K562 (cell line): ENCODE results near the gene VRK1. TPM values are rescaled to one million over a fixed set of nuclear protein-coding genes. Genes with fewer than 3 reads are reported as not detected.
A peak's percentile ranks its signal among the peaks of the same experiment; 100 is the strongest.

Experiments used
- ARID3A ChIP-seq: IDR thresholded peaks from 2 replicates; pipeline ENCODE4 v1.6.1; 2012; ENCODE audit warnings: low read depth, low read length, improper control_type of control experiment, borderline replicate concordance
- COPS2 ChIP-seq: fragments of 450-650 bp; conservative IDR thresholded peaks from 2 replicates; pipeline ENCODE4 v1.6.1; 2016; ENCODE audit warnings: mild to moderate bottlenecking, moderate library complexity
- CTCF ChIP-seq, 3 experiments: IDR thresholded peaks in 2 of 3; conservative IDR thresholded peaks in 1 of 3; 2 replicates each; pipeline ENCODE4 v1.5.1; 2011 to 2012; ENCODE audit warnings: low read length in 3 of 3, mild to moderate bottlenecking in 3 of 3, control low read depth in 2 of 3, improper control_type of control experiment in 1 of 3, inconsistent platforms in 1 of 3, low read depth in 1 of 3, mixed read lengths in 1 of 3, moderate library complexity in 1 of 3; ENCODE audit not compliant: insufficient read depth in 2 of 3
- MTA3 ChIP-seq: fragments of 450-650 bp; formaldehyde crosslinking; IDR thresholded peaks from 2 replicates; pipeline ENCODE4 v1.6.1; 2017; ENCODE audit warnings: mild to moderate bottlenecking, borderline replicate concordance
- NFE2 ChIP-seq: IDR thresholded peaks from 2 replicates; pipeline ENCODE4 v1.6.1; 2014; ENCODE audit warnings: antibody characterized with exemption, low read depth
- PCBP2 ChIP-seq: fragments of 200-400 bp; formaldehyde crosslinking; IDR thresholded peaks from 2 replicates; pipeline ENCODE4 v1.6.1; 2018; ENCODE audit warnings: low read length, low read depth, mild to moderate bottlenecking, moderate library complexity; ENCODE audit not compliant: poor library complexity, severe bottlenecking
- RB1 ChIP-seq: fragments of 450-650 bp; IDR thresholded peaks from 2 replicates; pipeline ENCODE4 v1.6.1; 2017; ENCODE audit warnings: low read depth, mild to moderate bottlenecking
- SOX6 ChIP-seq: fragments of 450-650 bp; IDR thresholded peaks from 2 replicates; pipeline ENCODE4 v1.6.1; 2014; ENCODE audit warnings: mild to moderate bottlenecking
- SP2 ChIP-seq: IDR thresholded peaks from 2 replicates; pipeline ENCODE4 v1.6.1; 2011; ENCODE audit warnings: mild to moderate bottlenecking, low read depth, low read length, moderate library complexity; ENCODE audit not compliant: poor library complexity, severe bottlenecking; ENCODE audit errors: extremely low read depth
- SRF ChIP-seq, 2 experiments: fragments of 250-450, 450-650 bp in 1 of 2; sonication (Bioruptor Pico) in 1 of 2; sonication (generic) in 1 of 2; formaldehyde crosslinking; IDR thresholded peaks; 2 replicates each; pipeline versions ENCODE4 v1.5.0 to v1.5.1; 2020 to 2022; ENCODE audit warnings: mild to moderate bottlenecking in 1 of 2, missing genetic modification reagents in 1 of 2
- STAT5A ChIP-seq: IDR thresholded peaks from 2 replicates; pipeline ENCODE4 v1.6.1; 2012; ENCODE audit warnings: low read length, inconsistent platforms, borderline replicate concordance
- ZBTB11 ChIP-seq, 3 experiments: fragments of 200-800 bp in 1 of 3; fragments of 250-450 bp in 1 of 3; fragments of 450-650 bp in 1 of 3; sonication (Bioruptor Pico) in 1 of 3; sonication (Bioruptor generic) in 1 of 3; formaldehyde crosslinking in 1 of 3; IDR thresholded peaks; 2 replicates each; pipeline versions ENCODE4 v1.6.1 to v1.8.0; 2016 to 2022; ENCODE audit warnings: mild to moderate bottlenecking in 2 of 3, missing genetic modification characterization in 2 of 3, missing compliant biosample characterization in 1 of 3, moderate library complexity in 1 of 3
- ZNF224 ChIP-seq: sonication (generic); formaldehyde crosslinking; IDR thresholded peaks from 2 replicates; pipeline ENCODE4 v1.8.0; 2022; ENCODE audit warnings: mild to moderate bottlenecking, missing genetic modification reagents
- ZNF41 ChIP-seq: fragments of 250-450 bp; sonication (Bioruptor Pico); conservative IDR thresholded peaks from 2 replicates; pipeline ENCODE4 v1.4.0; 2020; ENCODE audit warnings: mild to moderate bottlenecking
- ZNF584 ChIP-seq: fragments of 200-800 bp; sonication (Bioruptor generic); IDR thresholded peaks from 2 replicates; pipeline ENCODE4 v1.6.1; 2016; ENCODE audit warnings: low read depth, mild to moderate bottlenecking, missing genetic modification characterization, missing compliant biosample characterization
- ZNF707 ChIP-seq: fragments of 250-450 bp; sonication (Bioruptor Pico); conservative IDR thresholded peaks from 2 replicates; pipeline ENCODE4 v1.8.0; 2022; ENCODE audit warnings: inconsistent platforms, mild to moderate bottlenecking, moderate library complexity
- ZNF780A ChIP-seq: fragments of 250-450 bp; sonication (Bioruptor Pico); IDR thresholded peaks from 2 replicates; pipeline ENCODE4 v1.5.0; 2021; ENCODE audit warnings: mild to moderate bottlenecking
- polyA plus RNA-seq, 8 experiments: library from polyadenylated mRNA; depleted of rRNA in 4 of 8; stranded (reverse) in 5 of 8; unstranded in 3 of 8; fragments of >200 nt; fragmentation: Nextera tagmentation in 2 of 8; fragmentation: Illumina TruSeq in 1 of 8; extraction: Ambion mirVana in 2 of 8; extraction: Trizol in 1 of 8; gene quantifications; 2 replicates each; pipeline versions ENCODE4 v1.2.1 to v1.2.3, GENCODE V29; 2011 to 2014; ENCODE audit warnings: inconsistent platforms in 1 of 8, missing spikeins in 1 of 8
- total RNA-seq, 7 experiments: library from RNA; depleted of rRNA in 6 of 7; stranded (reverse); fragments of >200 nt in 6 of 7; fragmentation: Illumina TruSeq in 2 of 7; extraction: Trizol in 2 of 7; gene quantifications; 2 replicates each; pipeline versions ENCODE4 v1.2.1 to v1.2.3, GENCODE V29; 2011 to 2021; ENCODE audit warnings: low replicate concordance in 1 of 7
- TF ChIP-seq, protein P1 (sequence below), 2 experiments: fragments of 250-450 bp in 1 of 2; fragments of 450-650 bp in 1 of 2; sonication (Bioruptor Pico) in 1 of 2; IDR thresholded peaks; 2 replicates each; pipeline versions ENCODE4 v1.6.1 to v1.8.0; 2016 to 2021; ENCODE audit warnings: mild to moderate bottlenecking in 2 of 2, moderate library complexity in 2 of 2, missing compliant biosample characterization in 1 of 2, missing genetic modification characterization in 1 of 2
- TF ChIP-seq, protein P2 (sequence below): fragments of 450-650 bp; IDR thresholded peaks from 2 replicates; pipeline ENCODE4 v1.6.1; 2016; ENCODE audit warnings: missing biosample characterization, missing genetic modification characterization

VRK1 gene
- total and polyA plus RNA-seq, 9 of the 15 experiments (the other 6 are each of a cell fraction or from before 2014, with no cell fraction given), result 83.6 to 177 (median 116) TPM

- TF ChIP-seq ARID3A (0 out of 2 replicates have a peak, but pooled peaks have one; percentile 18), ZBTB11 (CRISPR knock-in tag; IDR thresholded peaks at IDR 0.05) (no peak; a peak in 1 of 6 replicates), CTCF (IDR thresholded peaks at IDR 0.05 in 2 of 3, conservative IDR thresholded peaks at IDR 0.05 in 1 of 3; ENCODE audit: insufficient read depth in 2 of 3, low read depth in 1 of 3, low read length in 3 of 3) (no peak), ZNF780A (CRISPR knock-in tag) (no peak), SOX6 (peak; percentile 51), ZNF707 (no peak), NFE2 (peak; percentile 57; the same call in 1 of the 2 replicates), SP2 (no peak), STAT5A (peak; percentile 29; the same call in 1 of the 2 replicates), SRF (CRISPR knock-in tag; IDR thresholded peaks at IDR 0.05) (no peak), RB1 (0 out of 2 replicates have a peak, but pooled peaks have one; percentile 28), MTA3 (no peak), ZNF224 (CRISPR knock-in tag) (no peak), COPS2 (no peak), PCBP2 (no peak), ZNF41 (no peak), ZNF584 (no peak)
- TF ChIP-seq, protein P1, sequence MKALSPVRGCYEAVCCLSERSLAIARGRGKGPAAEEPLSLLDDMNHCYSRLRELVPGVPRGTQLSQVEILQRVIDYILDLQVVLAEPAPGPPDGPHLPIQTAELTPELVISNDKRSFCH (CRISPR knock-in tag; IDR thresholded peaks at IDR 0.05), result no peak
- TF ChIP-seq, protein P1 (tag; IDR thresholded peaks at IDR 0.05), result no peak
- TF ChIP-seq, protein P2, sequence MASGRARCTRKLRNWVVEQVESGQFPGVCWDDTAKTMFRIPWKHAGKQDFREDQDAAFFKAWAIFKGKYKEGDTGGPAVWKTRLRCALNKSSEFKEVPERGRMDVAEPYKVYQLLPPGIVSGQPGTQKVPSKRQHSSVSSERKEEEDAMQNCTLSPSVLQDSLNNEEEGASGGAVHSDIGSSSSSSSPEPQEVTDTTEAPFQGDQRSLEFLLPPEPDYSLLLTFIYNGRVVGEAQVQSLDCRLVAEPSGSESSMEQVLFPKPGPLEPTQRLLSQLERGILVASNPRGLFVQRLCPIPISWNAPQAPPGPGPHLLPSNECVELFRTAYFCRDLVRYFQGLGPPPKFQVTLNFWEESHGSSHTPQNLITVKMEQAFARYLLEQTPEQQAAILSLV (tag), result no peak
These were observed 40.4 kb upstream of the VRK1 start (continued) for GRCh38 chr14:96756745-96757144.
